Measurements from ENCODE around the gene FBXL19.
A peak's percentile ranks its signal among the peaks of the same experiment; 100 is the strongest.

Gene FBXL19

DNA sequence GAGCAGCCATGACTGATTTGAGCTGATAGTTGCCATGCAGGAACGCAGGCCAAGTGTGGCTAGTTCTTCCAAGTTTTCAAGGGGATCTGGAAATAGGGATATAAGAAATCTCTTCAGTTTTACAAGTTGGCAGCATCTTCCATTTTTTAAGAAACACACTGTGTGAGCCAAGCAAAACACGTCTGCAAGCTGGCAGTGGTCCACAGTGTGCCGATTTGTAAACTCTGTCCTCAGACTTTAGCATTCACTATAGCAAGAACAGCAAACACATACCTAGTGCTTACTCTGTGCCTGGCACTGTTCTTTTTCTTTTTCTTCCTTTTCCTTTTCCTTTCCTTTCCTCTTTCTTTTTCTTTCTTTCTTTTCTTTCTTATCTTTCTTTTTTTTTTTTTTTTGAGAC is 28.4 kb downstream of the FBXL19 start:
- Mint-ChIP-seq H3K27ac (no peak overlapping the region), H3K9me3 (no peaks in the 10 kb centered on the region), H3K4me3 (no peak overlapping the region)

GRCh38 chr16:30953111-30953510 is 29.7 kb downstream of the FBXL19 start:
- DNase-seq = no peak
- no peaks in the 10 kb centered on the region for H3K27me3 Mint-ChIP-seq
- peaks cover 31% of the 10 kb centered on the region for H3K4me1 Mint-ChIP-seq (ENCODE audit: low read depth)
- peaks cover 5% of the 10 kb centered on the region for H3K36me3 Mint-ChIP-seq (ENCODE audit: low read depth)
- no peak overlapping the region for H3K27ac Mint-ChIP-seq
- H3K9me3 Mint-ChIP-seq = no peaks in the 10 kb centered on the region
- no peak overlapping the region for H3K4me3 Mint-ChIP-seq

More for the DNA sequence above, 28.4 kb downstream of the FBXL19 start:
- peaks cover 29% of the 10 kb centered on the region for H3K4me1 Mint-ChIP-seq (ENCODE audit: low read depth)
- no peaks in the 10 kb centered on the region for H3K27me3 Mint-ChIP-seq
- peaks cover 6% of the 10 kb centered on the region for H3K36me3 Mint-ChIP-seq (ENCODE audit: low read depth)
- DNase-seq = no peak

- peak; percentile 74 for DNase-seq
- no peak overlapping the region for H3K27ac Mint-ChIP-seq
- peaks cover 34% of the 10 kb centered on the region for H3K4me1 Mint-ChIP-seq (ENCODE audit: low read depth)
- H3K27me3 Mint-ChIP-seq = no peaks in the 10 kb centered on the region
- H3K4me3 Mint-ChIP-seq = no peak overlapping the region
- H3K36me3 Mint-ChIP-seq (ENCODE audit: low read depth) = peaks cover 9% of the 10 kb centered on the region
- no peaks in the 10 kb centered on the region for H3K9me3 Mint-ChIP-seq
These were observed 30.2 kb downstream of the FBXL19 start for GRCh38 chr16:30953511-30954124.

GRCh38 chr16:30954993-30955392 is 31.6 kb downstream of the FBXL19 start:
- Mint-ChIP-seq H3K9me3 (no peaks in the 10 kb centered on the region), H3K27ac (no peak overlapping the region), H3K4me3 (no peak overlapping the region), H3K36me3 (ENCODE audit: low read depth) (peaks cover 22% of the 10 kb centered on the region), H3K4me1 (ENCODE audit: low read depth) (peaks cover 38% of the 10 kb centered on the region), H3K27me3 (no peaks in the 10 kb centered on the region)
- DNase-seq = no peak

GRCh38 chr16:30956601-30957455 is 33.5 kb downstream of the FBXL19 start:
- Mint-ChIP-seq H3K4me3 (peak overlapping the region; percentile 95), H3K4me1 (ENCODE audit: low read depth) (peaks cover 36% of the 10 kb centered on the region), H3K27me3 (no peaks in the 10 kb centered on the region), H3K36me3 (ENCODE audit: low read depth) (peaks cover 41% of the 10 kb centered on the region), H3K27ac (peak overlapping the region; percentile 100), H3K9me3 (no peaks in the 10 kb centered on the region)
- peak; percentile 94 for DNase-seq

DNA sequence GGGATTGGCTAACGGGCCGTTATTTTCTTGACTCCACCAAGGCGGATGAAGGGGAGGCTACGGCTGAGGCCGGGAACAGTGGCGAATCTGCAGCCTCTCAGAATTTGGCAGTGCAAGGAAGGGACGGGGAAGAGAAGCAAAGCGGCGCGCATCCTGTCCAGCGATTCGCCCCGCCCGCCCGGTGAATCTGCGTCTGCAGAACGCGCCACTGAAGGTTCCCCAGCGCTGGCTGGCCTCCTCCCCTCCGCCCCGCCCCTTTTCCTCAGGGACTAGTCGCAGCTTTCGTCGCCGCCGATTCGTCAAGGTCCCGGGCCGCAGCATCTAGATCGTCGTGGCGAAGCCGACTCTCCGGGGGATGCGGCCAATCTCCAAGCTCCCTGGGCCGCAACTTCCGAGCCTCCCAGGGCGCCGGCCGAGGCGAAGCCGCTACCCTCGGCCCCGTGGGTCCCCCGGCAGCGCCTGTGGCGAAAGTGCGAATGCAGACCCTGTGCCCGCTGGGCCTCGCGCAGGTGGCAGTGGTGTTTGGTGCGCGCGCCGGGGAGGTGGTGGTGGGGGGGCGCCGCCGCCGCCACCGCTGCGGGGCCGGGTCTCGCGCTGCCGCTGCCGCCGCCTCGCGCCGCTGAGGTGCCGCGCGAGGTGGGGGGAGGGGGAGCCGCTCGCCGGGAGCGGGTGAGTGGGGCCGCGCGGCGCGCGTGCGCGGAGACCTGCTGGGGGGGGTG is 34.2 kb downstream of the FBXL19 start, which contains the start of gene SETD1A:
TSS of gene SETD1A (plus strand) at position 299 of the 719 bp plus-strand sequence. CDS start 978 bp downstream, outside the sequence.
- Mint-ChIP-seq H3K36me3 (ENCODE audit: low read depth) (peaks cover 49% of the 10 kb centered on the region), H3K9me3 (no peaks in the 10 kb centered on the region), H3K27me3 (no peaks in the 10 kb centered on the region), H3K4me1 (ENCODE audit: low read depth) (peaks cover 36% of the 10 kb centered on the region), H3K27ac (peak within 1 kb of the TSS; percentile 100), H3K4me3 (peak within 1 kb of the TSS; percentile 95)
- DNase-seq = peak; percentile 97

- peaks cover 57% of the 10 kb centered on the region for H3K36me3 Mint-ChIP-seq (ENCODE audit: low read depth)
- H3K27ac Mint-ChIP-seq = peak overlapping the region; percentile 94
- H3K4me1 Mint-ChIP-seq (ENCODE audit: low read depth) = peaks cover 40% of the 10 kb centered on the region
- no peaks in the 10 kb centered on the region for H3K9me3 Mint-ChIP-seq
- peak overlapping the region; percentile 93 for H3K4me3 Mint-ChIP-seq
- no peak for DNase-seq
- H3K27me3 Mint-ChIP-seq = no peaks in the 10 kb centered on the region
These were observed 35.1 kb downstream of the FBXL19 start for GRCh38 chr16:30958175-30959079.

DNA sequence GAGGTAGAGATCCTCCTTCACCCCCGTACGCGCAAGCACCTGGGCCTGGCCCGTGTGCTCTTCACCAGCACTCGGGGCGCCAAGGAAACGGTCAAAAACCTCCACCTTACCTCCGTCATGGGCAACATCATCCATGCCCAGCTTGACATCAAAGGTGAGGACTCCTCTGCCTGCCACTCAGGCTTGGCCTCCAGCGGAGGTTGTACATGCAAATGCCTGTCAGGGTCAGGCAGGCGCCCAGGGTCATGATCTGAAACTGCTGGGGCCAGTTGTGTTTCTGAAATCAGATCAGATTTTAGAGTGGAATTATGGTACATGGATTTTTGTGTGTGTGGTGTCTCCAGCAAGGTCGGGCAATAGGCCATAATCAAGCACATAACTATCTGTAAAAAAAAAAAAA is 38.0 kb downstream of the FBXL19 start:
- no peak overlapping the region for H3K27ac Mint-ChIP-seq
- H3K4me1 Mint-ChIP-seq (ENCODE audit: low read depth) = peaks cover 30% of the 10 kb centered on the region
- no peak for DNase-seq
- no peak overlapping the region for H3K4me3 Mint-ChIP-seq
- H3K36me3 Mint-ChIP-seq (ENCODE audit: low read depth) = peaks cover 86% of the 10 kb centered on the region
- H3K27me3 Mint-ChIP-seq = no peaks in the 10 kb centered on the region
- no peaks in the 10 kb centered on the region for H3K9me3 Mint-ChIP-seq

GRCh38 chr16:30963925-30964511 is 40.6 kb downstream of the FBXL19 start:
- Mint-ChIP-seq H3K4me1 (ENCODE audit: low read depth) (peaks cover 17% of the 10 kb centered on the region), H3K36me3 (ENCODE audit: low read depth) (peaks cover 95% of the 10 kb centered on the region), H3K4me3 (no peak overlapping the region), H3K27me3 (no peaks in the 10 kb centered on the region), H3K9me3 (no peaks in the 10 kb centered on the region), H3K27ac (no peak overlapping the region)
- DNase-seq = no peak

- Mint-ChIP-seq H3K9me3 (no peaks in the 10 kb centered on the region), H3K27ac (no peak overlapping the region), H3K36me3 (ENCODE audit: low read depth) (peaks cover 95% of the 10 kb centered on the region), H3K4me3 (no peak overlapping the region), H3K4me1 (ENCODE audit: low read depth) (peaks cover 11% of the 10 kb centered on the region), H3K27me3 (no peaks in the 10 kb centered on the region)
- no peak for DNase-seq
These were observed 41.3 kb downstream of the FBXL19 start for GRCh38 chr16:30964574-30965226.

DNA sequence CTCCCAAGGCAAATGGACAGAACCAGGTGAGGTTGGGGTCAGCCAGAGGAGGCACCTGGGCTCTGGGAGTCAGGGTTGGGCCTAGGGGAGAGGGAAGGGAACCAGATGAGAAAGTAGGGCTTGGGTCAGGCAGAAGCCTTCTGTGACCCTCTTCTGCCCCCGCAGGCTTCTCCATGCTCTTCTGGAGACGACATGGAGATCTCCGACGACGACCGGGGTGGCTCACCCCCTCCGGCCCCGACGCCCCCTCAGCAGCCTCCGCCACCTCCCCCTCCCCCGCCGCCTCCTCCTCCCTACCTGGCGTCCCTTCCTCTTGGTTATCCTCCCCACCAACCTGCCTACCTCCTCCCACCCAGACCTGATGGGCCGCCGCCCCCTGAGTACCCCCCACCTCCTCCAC is 42.1 kb downstream of the FBXL19 start:
- Mint-ChIP-seq H3K9me3 (no peaks in the 10 kb centered on the region), H3K4me3 (no peak overlapping the region), H3K27me3 (no peaks in the 10 kb centered on the region), H3K27ac (no peak overlapping the region), H3K4me1 (ENCODE audit: low read depth) (peaks cover 3% of the 10 kb centered on the region), H3K36me3 (ENCODE audit: low read depth) (peaks cover 95% of the 10 kb centered on the region)
- DNase-seq = no peak

GRCh38 chr16:30966033-30966619 is 42.8 kb downstream of the FBXL19 start:
- Mint-ChIP-seq H3K36me3 (ENCODE audit: low read depth) (peaks cover 95% of the 10 kb centered on the region), H3K9me3 (no peaks in the 10 kb centered on the region), H3K27me3 (no peaks in the 10 kb centered on the region), H3K4me1 (ENCODE audit: low read depth) (peaks cover 3% of the 10 kb centered on the region), H3K27ac (no peak overlapping the region), H3K4me3 (no peak overlapping the region)
- DNase-seq = no peak

GRCh38 chr16:30967795-30968194 is 44.4 kb downstream of the FBXL19 start:
- H3K9me3 Mint-ChIP-seq = no peaks in the 10 kb centered on the region
- H3K4me1 Mint-ChIP-seq (ENCODE audit: low read depth) = peaks cover 3% of the 10 kb centered on the region
- DNase-seq = no peak

More at GRCh38 chr16:30967795-30968194, 44.4 kb downstream of the FBXL19 start:
- no peak overlapping the region for H3K4me3 Mint-ChIP-seq
- H3K27ac Mint-ChIP-seq = peak overlapping the region; percentile 23
- peaks cover 95% of the 10 kb centered on the region for H3K36me3 Mint-ChIP-seq (ENCODE audit: low read depth)
- H3K27me3 Mint-ChIP-seq = no peaks in the 10 kb centered on the region
